Endodermal cell (in vitro differentiated cells): ENCODE measurements around the gene SDHC. TPM values are rescaled to one million over a fixed set of nuclear protein-coding genes. Genes with fewer than 3 reads are reported as not detected.

Experiments used
- DNase-seq: peaks from one replicate; pipeline ENCODE4 v3.0.0-alpha.2; 2017
- H3K27ac ChIP-seq: 2 replicates; pipeline ENCODE4 v1.5.1; 2013; ENCODE audit warnings: mild to moderate bottlenecking, low read depth, low read length, moderate library complexity
- H3K27me3 ChIP-seq: 2 replicates; pipeline ENCODE4 v1.6.1; 2013; ENCODE audit warnings: mild to moderate bottlenecking, low read length, moderate library complexity; ENCODE audit not compliant: insufficient read depth, control insufficient read depth, poor library complexity, severe bottlenecking
- H3K36me3 ChIP-seq: 2 replicates; pipeline ENCODE4 v1.7.0; 2013; ENCODE audit warnings: mild to moderate bottlenecking, low read length, moderate library complexity; ENCODE audit not compliant: control insufficient read depth, insufficient read depth
- H3K4me1 ChIP-seq: one replicate; pipeline ENCODE4 v1.7.0; 2013; ENCODE audit warnings: low read length; ENCODE audit not compliant: control insufficient read depth, insufficient read depth
- H3K4me3 ChIP-seq: 2 replicates; pipeline ENCODE4 v1.5.1; 2013; ENCODE audit warnings: mild to moderate bottlenecking, low read length, moderate library complexity
- H3K9ac ChIP-seq: 2 replicates; pipeline ENCODE4 v1.6.1; 2013; ENCODE audit warnings: mild to moderate bottlenecking, low read length, moderate library complexity; ENCODE audit not compliant: poor library complexity, severe bottlenecking; ENCODE audit errors: extremely low read depth
- H3K9me3 ChIP-seq: 2 replicates; pipeline ENCODE4 v1.6.1; 2013; ENCODE audit warnings: mild to moderate bottlenecking, low read length, moderate library complexity; ENCODE audit not compliant: control insufficient read depth
- H3K27ac Mint-ChIP-seq: 2 replicates; pipeline ENCODE4 v1.8.0; 2020; ENCODE audit warnings: mixed read lengths
- H3K27me3 Mint-ChIP-seq: 2 replicates; pipeline ENCODE4 v1.8.0; 2021; ENCODE audit warnings: mild to moderate bottlenecking, mixed read lengths; ENCODE audit not compliant: insufficient read depth
- H3K36me3 Mint-ChIP-seq: 2 replicates; pipeline ENCODE4 v1.8.0; 2020; ENCODE audit warnings: low read depth, mixed read lengths
- H3K4me1 Mint-ChIP-seq: 2 replicates; pipeline ENCODE4 v1.8.0; 2020; ENCODE audit warnings: mixed read lengths
- H3K4me3 Mint-ChIP-seq: 2 replicates; pipeline ENCODE4 v1.8.0; 2020; ENCODE audit warnings: mild to moderate bottlenecking, moderate library complexity, mixed read lengths
- H3K9me3 Mint-ChIP-seq: 2 replicates; pipeline ENCODE4 v1.8.0; 2020; ENCODE audit warnings: mild to moderate bottlenecking, mixed read lengths
- CTCF ChIP-seq: fragments of 200-600 bp; sonication (generic); conservative IDR thresholded peaks from 2 replicates; pipeline ENCODE4 v1.5.0; 2021; ENCODE audit warnings: antibody characterized with exemption, mild to moderate bottlenecking
- WGBS, 2 experiments: methylation state at CpG; one replicate each; pipeline versions ENCODE4 v1.1.5 to v1.1.7; 2013; ENCODE audit warnings: missing lambda C conversion rate in 2 of 2, mixed read lengths in 1 of 2; ENCODE audit not compliant: insufficient coverage in 1 of 2, insufficient read length in 1 of 2; 5-methylcytosine and 5-hydroxymethylcytosine counted together
- total RNA-seq, 2 donors: library from RNA; stranded (reverse); fragmentation: NEBNext Ultra II Directional in 1 of 2; extraction: Animal tissue kit (Norgen Biotek cat#: 25700) in 1 of 2; gene quantifications; 2 replicates in 1 of 2; 3 replicates in 1 of 2; pipeline ENCODE4 v1.2.1, GENCODE V29; 2021

The SDHC gene
- total RNA-seq, 2 donors from 2014 or later: 270 to 296 TPM

- Mint-ChIP-seq H3K27me3 (no peaks in the 10 kb centered on the region), H3K9me3 (no peaks in the 10 kb centered on the region), H3K27ac (no peak overlapping the region), H3K36me3 (no peaks in the 10 kb centered on the region), H3K4me1 (peaks cover 20% of the 10 kb centered on the region), H3K4me3 (no peak overlapping the region)
- Histone ChIP-seq H3K4me1 (no peaks in the 10 kb centered on the region), H3K9me3 (no peaks in the 10 kb centered on the region), H3K27me3 (no peaks in the 10 kb centered on the region), H3K27ac (no peak overlapping the region), H3K9ac (no peak overlapping the region), H3K4me3 (no peak overlapping the region), H3K36me3 (no peaks in the 10 kb centered on the region)
- TF ChIP-seq CTCF: no peak
- WGBS, 2 experiments: 81 to 100% methylated on average over 1 to 4 of the region's 4 CpGs
- DNase-seq: no peak
These were observed 13.7 kb upstream of the SDHC start for GRCh38 chr1:161300478-161300877.

GRCh38 chr1:161304927-161305866 lies 9.0 kb upstream of the SDHC start:
- no peaks in the 10 kb centered on the region for H3K36me3 Mint-ChIP-seq
- 12% methylated on average over 17 of the region's 17 CpGs; no CpG with 5 or more reads in 1 of the 2 experiments for WGBS, 2 experiments

More at GRCh38 chr1:161304927-161305866, 9.0 kb upstream of the SDHC start:
- peak; percentile 60 for DNase-seq
- Mint-ChIP-seq H3K4me3 (peak overlapping the region; percentile 93), H3K4me1 (peaks cover 23% of the 10 kb centered on the region), H3K27ac (peak overlapping the region; percentile 80), H3K9me3 (no peaks in the 10 kb centered on the region), H3K27me3 (peaks cover 10% of the 10 kb centered on the region)
- H3K9ac ChIP-seq: peak overlapping the region; percentile 29
- no peaks in the 10 kb centered on the region for H3K36me3 ChIP-seq
- H3K9me3 ChIP-seq: no peaks in the 10 kb centered on the region
- no peak overlapping the region for H3K27ac ChIP-seq
- H3K27me3 ChIP-seq: no peaks in the 10 kb centered on the region
- no peak for TF ChIP-seq CTCF
- H3K4me3 ChIP-seq: peak overlapping the region; percentile 89
- no peaks in the 10 kb centered on the region for H3K4me1 ChIP-seq
